ENCODE measurements around the gene PSMB8. TPM values are rescaled to one million over a fixed set of nuclear protein-coding genes. Genes with fewer than 3 reads are reported as not detected.

PSMB8 gene
- total RNA-seq, 1 experiment from 2014 or later = 121 TPM

DNA sequence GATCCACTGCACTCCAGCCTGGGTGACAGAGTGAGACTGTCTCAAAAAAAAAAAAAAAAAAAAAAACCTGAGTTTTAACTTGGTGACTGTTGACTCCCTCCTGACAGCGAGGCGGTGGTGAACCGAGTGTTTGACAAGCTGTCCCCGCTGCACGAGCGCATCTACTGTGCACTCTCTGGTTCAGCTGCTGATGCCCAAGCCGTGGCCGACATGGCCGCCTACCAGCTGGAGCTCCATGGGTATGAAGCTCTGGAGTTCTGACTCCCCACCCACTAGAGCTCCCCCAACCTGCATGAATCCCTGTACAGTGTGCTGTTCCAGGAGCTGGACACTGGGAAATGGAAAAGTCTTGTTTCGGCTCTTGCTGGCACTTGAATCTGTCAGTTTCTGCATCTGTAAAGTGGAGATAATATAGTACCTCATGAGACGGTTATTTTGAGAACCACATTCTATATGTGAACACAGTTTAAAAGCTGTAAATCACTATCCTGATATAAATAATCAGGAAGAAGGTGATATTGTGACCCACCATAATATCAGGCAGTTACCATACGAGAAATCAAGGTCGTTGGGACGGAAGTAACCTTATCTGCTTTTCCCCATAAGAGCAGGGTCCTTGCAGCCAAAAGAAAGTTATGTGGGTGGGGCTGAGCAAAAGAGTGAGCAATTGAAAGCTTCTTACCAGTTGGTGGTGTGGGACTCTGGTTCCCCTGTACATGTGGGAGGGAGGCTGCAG, 13.5 kb upstream of the PSMB8 start:
- no peak for DNase-seq (ENCODE audit: low spot score)

DNA sequence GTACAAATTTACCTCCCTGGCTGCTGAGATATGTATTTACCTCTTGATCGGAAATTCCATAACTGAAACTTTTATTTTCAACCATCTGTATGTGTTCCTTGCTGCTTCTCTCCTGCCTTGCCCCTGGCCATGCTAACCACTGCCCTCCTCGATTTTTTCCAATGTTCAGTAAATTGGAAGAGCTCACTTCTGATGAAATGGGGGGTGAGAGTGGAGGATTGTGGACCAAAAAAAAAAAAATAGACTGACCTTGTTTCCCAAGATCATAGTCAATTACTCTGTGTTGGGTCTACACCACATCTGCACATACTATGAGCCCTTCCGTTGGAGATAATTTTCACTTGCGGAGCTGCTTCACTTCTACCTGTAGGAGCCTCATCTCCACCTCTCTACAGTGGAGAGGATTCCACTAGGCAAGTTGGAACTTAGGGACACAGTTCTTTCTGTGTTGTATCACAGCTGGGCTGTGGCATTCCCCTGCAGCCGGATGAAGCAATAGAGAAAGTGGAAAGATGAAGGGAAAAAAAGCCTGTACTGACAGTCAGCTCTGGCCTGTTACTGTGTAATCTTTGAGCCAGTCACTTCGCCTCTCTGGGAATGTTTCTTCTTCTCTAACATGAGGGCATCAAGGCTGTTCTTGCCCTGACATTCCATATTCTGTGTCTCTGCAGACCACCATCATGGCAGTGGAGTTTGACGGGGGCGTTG, 11.8 kb upstream of the PSMB8 start:
- DNase-seq (ENCODE audit: low spot score) = no peak

DNA sequence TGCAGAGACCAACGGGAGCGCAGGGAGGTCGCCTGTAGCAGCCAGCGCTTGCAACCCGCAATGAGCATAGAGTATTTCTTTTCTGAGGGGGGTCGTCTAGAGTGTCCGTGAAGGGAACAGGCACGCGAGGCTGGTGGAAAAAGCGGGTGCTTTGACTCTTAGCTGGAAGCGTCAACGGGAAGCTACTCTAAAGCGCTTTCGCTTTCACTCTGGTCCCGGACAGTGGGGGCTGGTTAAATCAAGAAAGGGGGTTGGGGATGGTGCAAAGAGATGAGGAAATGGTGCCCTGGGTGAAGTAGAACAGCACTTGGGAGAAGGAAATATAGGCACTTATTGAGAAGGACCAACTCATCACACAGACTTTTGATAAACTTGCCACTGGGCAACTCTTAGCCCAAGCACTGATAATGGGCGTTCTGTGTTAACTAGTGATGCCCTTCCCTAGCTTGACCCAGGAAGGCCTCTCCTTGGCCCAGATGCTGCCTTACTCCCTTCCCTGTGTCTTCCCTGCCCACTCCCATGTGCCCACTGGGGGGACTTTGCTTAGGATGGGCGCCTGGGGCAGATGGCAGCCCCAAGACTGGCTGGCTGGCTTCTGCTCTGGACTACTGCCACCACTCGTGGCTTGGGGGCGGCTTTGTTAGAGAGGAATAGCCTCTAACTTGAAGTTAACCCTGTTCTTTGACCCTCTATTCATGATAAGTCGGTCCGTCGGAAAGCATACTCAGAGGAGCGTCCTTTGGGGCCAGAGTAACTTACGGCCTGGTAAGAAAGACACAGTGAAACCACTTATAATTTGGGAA, 10.7 kb upstream of the PSMB8 start:
- DNase-seq (ENCODE audit: low spot score) = peak; percentile 47

DNA sequence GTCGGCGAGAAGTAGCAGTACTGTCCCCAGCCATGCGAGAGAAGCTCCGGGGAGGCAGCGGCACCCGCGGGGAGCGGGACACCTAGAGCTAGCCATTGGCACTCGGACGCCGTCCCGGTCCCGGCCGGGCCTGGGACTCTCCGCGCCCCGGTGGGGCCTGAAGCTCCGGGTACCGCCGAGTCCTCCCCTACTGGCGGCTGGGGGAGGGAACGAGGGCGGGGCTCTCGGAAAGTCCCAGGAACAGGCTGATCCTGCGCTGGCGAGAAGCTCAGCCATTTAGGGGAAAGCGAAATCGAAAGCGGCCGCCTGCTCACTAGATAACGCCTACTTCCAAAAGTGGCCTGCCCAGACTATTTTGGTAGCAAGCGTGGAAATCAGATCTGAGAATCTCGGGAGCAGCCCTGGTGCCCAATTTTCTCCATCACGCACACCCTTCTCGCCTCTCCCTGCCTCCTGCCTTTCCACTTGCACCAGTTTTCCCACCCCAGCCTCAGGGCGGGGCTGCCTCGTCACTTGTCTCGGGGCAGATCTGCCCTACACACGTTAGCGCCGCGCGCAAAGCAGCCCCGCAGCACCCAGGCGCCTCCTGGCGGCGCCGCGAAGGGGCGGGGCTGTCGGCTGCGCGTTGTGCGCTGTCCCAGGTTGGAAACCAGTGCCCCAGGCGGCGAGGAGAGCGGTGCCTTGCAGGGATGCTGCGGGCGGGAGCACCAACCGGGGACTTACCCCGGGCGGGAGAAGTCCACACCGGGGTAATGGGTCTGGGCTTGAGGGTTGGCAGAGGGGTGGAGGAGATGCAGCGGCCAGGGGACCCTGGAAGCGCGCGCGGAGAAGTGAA, 9.9 kb upstream of the PSMB8 start, which contains the start of the genes PSMB9 and TAP1:
PSMB9 (plus strand) TSS at position 652 of the 835 bp plus-strand sequence; CDS start at position 690, 38 bp downstream.
TAP1 (minus strand) TSS at position 164 of the 835 bp plus-strand sequence; CDS start at position 96, 68 bp downstream.
- DNase-seq (ENCODE audit: low spot score) = peak; percentile 86

DNA sequence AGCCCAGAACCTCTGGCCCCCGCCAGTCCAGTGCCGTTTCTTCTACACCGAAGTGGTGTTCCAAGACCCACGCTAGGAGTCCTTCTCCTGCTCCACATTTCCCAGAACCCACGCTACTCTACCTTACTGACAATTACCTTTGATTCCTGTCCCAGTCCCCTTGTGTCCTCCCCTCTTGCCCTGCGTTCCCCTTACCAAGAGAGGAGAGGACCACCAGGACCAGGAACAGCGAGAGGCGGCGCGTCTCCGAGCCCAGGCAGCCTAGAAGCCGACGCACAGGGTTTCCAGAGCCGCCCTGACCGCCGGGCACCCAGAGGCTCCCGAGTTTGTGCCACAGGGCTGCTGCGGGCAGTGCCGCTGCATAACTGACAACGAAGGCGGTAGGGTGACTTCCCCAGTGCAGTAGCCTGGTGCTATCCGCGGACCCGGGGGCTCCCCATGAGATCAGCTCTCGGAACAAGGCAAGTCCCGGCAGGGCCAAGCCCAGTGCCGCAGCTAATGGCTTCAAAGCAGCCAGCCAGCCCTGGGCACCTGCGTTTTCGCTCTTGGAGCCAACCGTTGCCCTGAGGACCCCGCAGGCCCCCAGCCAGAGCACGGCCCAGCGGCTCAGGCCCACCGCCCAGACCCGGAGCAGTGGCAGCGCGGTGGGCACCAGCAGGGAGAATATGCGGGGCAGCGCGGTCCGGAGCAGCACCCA, 9.1 kb upstream of the PSMB8 start:
- peak; percentile 21 for DNase-seq (ENCODE audit: low spot score)

DNA sequence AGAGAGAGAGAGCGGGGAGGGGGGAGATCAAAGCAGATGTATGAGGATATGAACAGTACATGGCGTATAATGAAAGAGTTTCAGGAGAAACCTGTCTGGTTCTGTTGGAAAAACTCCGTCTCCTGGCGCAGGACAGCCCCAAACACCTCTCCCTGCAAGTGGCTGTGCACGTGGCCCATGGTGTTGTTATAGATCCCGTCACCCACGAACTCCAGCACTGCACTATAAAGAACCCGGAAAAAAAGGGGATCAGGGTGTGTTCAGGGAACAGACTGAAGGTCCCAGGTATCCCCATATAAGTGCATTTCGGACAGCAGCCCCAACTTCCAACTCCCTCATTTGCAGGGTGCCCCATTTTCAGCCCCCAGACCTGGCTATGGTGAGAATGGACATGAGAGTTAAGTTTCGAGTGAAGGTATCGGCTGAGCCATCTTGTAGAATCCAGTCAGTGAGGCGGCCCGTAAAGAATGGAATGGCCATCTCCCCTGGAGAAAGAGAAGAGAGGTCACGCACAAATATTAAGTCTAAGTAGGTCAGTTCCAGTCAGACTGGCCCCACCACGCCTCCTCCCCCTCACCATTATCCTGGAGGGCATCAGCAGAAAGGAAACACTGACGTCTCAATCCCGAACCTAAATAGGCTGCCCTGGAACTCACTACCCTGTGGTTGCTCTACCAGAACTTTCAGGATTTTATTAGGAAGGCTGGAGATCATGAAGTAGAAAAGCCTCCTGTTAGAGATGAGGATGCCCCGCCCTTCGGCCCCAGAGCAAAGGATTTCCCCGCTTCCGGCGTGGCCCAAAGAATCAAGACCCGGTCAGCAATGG, 8.4 kb upstream of the PSMB8 start:
- peak; percentile 21 for DNase-seq (ENCODE audit: low spot score)

DNA sequence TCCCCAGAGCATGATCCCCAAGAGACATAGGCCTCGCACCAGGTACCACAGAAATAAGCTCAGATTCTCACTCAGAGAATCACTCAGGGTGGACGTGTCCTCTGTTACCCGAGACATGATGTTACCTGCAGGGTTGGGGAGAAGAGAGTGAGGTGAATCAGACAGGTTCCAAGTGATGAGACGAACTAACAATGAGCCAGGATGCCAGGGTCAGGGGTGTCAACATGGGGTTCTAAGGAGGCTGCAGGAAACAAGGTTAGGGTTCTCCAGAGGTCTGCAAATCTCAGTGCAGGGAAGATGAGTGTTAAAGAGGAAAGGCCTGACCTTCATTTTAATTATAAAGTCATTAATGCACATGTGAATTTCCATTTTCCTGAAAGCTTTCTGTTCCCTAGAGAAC, 7.2 kb upstream of the PSMB8 start:
- no peak for DNase-seq (ENCODE audit: low spot score)

DNA sequence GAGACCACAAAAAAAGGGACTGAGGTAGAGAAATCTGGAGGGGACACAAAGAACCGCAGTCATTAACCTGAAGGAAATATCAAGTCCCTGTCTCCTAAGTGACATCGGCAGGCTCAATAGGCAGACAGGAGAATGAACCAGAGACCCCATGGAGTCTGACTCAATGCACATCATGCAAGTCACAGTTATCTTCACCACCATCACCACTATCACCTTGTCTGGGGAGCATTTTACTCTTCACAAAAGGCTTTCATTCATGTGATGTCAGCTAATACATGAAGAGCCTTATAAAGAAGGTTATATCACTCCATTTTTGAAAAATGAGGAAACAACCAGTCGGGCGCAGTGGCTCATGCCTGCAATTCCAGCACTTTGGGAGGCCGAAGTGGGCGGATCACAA, 5.3 kb upstream of the PSMB8 start:
- no peak for DNase-seq (ENCODE audit: low spot score)

DNA sequence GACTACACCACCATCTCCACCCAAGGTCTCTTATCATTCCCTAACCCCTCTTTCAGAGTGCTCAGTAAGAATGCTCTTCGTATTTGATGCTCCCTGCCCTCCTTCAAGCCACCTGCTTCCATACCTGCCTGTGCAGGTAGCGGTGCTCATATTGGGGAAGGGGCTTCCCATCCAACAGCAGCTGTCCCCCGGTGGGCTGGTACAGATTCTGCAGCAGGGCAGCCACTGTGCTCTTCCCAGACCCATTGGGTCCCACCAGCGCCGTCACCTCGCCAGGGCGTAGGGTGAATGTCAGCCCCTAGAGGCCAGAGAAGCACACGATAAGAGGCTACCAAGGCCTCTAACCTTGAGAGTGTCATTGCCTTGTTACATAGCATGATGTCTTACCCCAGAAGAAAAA, 3.9 kb upstream of the PSMB8 start:
- no peak for DNase-seq (ENCODE audit: low spot score)

DNA sequence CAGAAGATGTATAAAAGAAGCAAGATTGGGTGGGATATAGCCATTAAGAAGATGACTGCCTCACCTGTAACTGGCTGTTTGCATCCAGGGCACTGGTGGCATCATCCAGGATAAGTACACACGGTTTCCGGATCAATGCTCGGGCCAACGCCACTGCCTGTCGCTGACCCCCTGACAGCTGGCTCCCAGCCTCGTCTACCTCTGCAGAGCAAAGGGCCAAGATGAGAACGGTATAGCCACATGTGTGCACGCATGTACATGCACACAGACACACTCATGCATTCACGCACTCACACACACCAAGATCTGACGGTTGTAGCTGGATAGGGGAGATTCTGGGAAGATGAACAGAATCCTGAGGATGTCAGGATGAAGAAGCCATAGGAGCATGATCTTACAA, 3.2 kb upstream of the PSMB8 start:
- DNase-seq (ENCODE audit: low spot score) = no peak

DNA sequence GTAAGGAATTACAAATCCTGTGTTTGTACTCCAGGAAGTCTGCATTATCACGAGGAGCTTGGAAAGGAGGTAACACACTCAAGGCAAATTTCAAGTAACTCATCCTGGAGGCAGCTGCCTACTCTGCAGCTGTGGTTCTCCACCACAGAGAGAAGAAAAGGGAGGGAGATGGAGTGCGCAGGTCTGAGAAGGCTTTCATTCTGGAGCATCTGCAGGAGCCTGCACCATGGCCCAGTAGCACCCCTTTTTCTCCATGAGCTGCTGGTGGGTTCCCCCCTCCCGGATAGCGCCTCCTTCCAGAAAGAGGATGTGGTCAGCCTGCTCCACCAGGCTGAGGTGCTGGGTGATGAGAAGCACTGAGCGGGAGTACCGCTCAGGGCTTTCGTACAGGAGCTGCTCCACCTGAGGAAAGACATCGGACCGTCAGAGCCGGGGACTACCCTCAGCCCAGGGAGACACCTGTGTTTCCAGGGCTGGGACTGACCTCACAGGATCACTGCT, 1.6 kb upstream of the PSMB8 start:
- DNase-seq (ENCODE audit: low spot score) = no peak

DNA sequence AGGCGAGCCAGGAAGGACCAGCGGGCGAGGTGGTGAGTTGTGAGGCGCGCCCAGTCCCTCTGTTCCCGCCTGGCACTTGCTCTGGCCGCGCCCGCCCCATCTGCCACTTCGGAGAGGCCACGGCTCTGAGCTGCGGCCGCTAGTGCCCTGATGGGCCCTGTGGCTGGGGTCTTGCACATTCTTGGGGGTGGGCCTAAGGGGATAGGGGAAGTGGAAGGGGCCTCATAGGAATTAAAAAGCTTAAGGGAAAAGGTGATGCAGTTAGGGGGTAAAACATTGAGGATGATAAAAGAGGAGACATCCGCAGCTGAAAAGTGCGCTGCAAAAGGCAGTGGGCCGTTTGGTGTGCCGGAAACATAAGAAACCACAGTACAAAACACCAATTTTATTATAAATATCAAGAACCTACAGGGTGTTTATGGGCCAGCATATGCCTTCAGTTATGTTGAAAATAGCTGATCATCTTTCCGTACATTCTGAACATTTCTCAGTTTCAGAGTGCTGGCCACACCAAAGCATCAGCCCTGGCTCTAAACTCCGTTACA, 1.1 kb upstream of the PSMB8 start:
- no peak for DNase-seq (ENCODE audit: low spot score)

DNA sequence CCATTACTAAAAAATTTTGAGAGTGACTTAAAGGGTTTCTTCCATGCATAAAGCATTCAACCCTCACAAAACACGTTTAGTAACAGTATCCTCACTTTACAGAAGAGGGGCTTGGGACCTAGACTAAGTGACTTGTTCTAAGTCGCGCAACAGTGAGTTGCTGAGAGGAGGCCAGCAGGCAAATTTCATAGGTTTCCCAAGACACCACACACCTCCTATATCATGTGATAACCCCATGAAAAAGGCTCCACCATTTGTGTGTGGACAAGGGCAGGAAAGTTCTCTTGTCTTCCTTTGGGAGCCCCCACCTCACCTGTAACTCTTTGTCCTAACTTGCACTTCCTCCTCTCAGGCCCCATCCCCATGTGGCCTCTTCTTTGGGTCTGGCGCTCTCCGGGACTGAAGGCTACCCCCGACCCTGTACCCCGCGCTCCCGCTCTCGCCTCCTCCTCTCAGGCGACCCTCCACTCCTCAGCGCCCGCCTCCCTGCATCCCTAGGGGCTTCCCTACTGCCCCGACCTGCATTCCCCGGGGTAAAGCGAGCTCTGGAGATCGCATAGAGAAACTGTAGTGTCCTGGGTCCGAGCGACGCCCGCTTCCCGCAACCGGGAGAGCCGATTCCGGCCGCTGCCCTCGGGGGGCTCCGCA, 392 bp downstream of the PSMB8 start:
- peak; percentile 13 for DNase-seq (ENCODE audit: low spot score)

DNA sequence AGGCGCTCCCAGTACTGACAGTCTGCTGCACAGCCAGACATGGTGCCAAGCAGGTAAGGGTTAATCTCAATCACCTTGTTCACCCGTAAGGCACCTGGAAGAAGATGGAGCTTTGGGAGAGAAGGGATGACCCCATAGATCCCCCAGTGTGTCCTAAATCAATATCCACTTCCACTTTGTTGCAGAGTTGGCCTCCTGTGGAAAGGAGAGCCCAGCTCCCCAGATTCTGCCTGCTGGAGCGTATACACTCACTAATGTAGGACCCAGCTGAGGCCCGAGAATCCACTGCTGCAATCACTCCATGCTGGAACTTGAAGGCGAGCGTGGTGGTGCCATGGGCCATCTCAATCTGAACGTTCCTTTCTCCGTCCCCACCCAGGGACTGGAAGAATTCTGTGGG, 1.2 kb downstream of the PSMB8 start:
- no peak for DNase-seq (ENCODE audit: low spot score)

DNA sequence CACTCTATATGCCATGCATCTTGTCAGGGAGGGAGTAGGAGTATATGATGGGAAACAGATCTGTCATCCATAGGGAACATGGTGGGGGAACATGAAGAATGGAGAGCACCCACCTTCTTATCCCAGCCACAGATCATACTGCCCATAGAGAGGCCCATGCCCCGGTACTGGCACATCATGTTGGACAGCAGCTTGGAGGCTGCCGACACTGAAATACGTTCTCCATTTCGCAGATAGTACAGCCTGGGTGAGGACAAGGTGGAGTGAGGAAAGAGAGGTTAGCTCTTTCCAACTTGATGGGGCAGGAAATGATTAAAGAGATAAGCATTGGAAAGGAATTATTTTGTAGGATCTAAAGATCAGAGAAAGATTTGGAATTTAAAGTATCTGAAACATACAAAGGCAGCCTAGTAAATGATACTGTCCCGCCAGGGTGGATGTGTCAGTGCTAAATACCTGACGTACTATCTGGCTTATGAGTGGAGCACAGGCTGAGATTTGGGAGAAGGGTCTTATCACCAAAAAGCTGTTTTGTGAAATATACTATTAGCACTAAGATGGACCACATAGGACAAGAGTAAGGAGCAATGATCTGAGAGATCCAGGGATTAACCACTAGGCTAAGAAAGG, 1.7 kb downstream of the PSMB8 start:
- DNase-seq (ENCODE audit: low spot score) = no peak

DNA sequence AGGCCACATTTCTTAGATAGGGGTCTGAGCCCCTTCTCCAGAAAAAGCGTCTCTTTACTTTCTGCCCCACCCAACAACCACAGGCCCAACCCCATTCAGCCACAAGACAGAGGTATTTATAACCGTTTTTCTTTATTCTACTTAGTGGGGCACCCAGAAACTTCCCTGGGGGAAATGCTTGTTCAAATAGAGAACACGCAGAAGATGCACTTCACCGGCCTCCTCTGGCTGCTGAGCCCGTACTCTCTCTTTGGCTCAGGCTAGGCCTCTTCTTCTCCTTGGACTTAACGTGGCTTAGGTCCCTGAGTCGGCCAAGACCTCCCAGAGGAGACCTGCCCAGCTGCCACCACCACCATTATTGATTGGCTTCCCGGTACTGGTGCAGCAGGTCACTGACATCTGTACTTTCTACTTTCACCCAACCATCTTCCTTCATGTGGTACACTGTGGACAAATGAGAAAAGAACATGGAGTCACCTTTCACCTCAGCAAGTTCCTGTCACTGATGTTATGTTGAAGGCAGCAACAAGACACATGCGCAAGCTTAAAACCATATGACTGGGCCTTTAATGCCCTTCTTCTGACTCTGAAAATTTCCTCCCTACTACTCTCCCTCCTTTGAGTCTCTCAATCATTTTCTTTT, 3.1 kb downstream of the PSMB8 start:
- DNase-seq (ENCODE audit: low spot score) = no peak

DNA sequence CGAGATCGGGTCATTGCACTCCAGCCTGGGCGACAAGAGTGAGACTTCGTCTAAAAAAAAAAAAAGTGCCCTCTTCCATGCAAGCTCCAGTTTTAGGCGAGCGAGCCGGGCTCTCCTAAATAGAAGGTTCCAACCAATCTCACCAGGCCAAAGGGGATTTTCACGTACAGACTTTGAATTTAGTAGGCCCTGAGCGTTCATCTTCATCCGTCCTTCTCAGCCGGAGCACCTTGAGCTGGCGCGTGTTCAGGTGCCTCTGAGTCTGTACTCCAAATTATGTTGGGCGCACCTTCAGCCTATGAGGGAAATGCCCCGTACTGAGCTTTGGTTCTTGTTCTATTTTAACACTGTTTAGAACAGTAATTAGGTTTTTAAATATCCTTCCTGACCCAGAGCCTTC, 4.5 kb downstream of the PSMB8 start:
- DNase-seq (ENCODE audit: low spot score) = no peak

Data from A172 (cell line).